H1 (cell line): ENCODE measurements around the gene MRC2. TPM values are rescaled to one million over a fixed set of nuclear protein-coding genes. Genes with fewer than 3 reads are reported as not detected.

Experiments used
- CTCF ChIA-PET: fragments of 300-600 bp; sonication (Branson Sonifier 250); formaldehyde crosslinking; loops from one replicate; lab custom pipeline; 2021; ENCODE audit not compliant: partially characterized antibody; lab: Charles Lee
- POLR2A ChIA-PET: fragments of 300-600 bp; sonication (Branson Sonifier 250); formaldehyde crosslinking; loops from one replicate; lab custom pipeline; 2021; ENCODE audit warnings: inconsistent platforms; ENCODE audit not compliant: partially characterized antibody; lab: Charles Lee
- DNase-seq, 2 experiments: peaks; one replicate each; pipeline versions ENCODE4 v3.0.0 to v3.0.0-alpha.2; 2010 to 2022; ENCODE audit warnings: low spot score in 2 of 2, low read depth in 1 of 2, mixed read lengths in 1 of 2
- FAIRE-seq: peaks from 2 replicates; lab custom pipeline; 2011; peaks lifted over from hg19 to GRCh38; lab: Jason Lieb, UNC
- H2AFZ ChIP-seq: 2 replicates; pipeline ENCODE4 v1.8.1; 2012; ENCODE audit warnings: low read length, inconsistent platforms
- H2AK5ac ChIP-seq: 2 replicates; pipeline ENCODE4 v1.6.1; 2013; ENCODE audit warnings: low read depth, low read length
- H2BK120ac ChIP-seq: replicated peaks from 2 replicates; pipeline ENCODE3; 2013; ENCODE audit warnings: low read depth, low read length, inconsistent platforms
- H2BK12ac ChIP-seq: 2 replicates; pipeline ENCODE4 v1.6.1; 2013; ENCODE audit warnings: low read depth, low read length
- H2BK15ac ChIP-seq: 2 replicates; pipeline ENCODE4 v1.6.1; 2013; ENCODE audit warnings: low read length
- H2BK20ac ChIP-seq: 2 replicates; pipeline ENCODE4 v1.6.1; 2013; ENCODE audit warnings: low read length
- H2BK5ac ChIP-seq: 2 replicates; pipeline ENCODE4 v1.6.1; 2013; ENCODE audit warnings: low read depth, low read length
- H3K14ac ChIP-seq: 2 replicates; pipeline ENCODE4 v1.6.1; 2013; ENCODE audit warnings: inconsistent platforms; ENCODE audit not compliant: insufficient read length
- H3K18ac ChIP-seq: 2 replicates; pipeline ENCODE4 v1.6.1; 2013; ENCODE audit warnings: low read length; ENCODE audit errors: extremely low read depth
- H3K23ac ChIP-seq: 2 replicates; pipeline ENCODE4 v1.6.1; 2013; ENCODE audit warnings: inconsistent platforms; ENCODE audit not compliant: insufficient read length
- H3K23me2 ChIP-seq: 2 replicates; pipeline ENCODE4 v1.6.1; 2013; ENCODE audit warnings: low read depth, low read length
- H3K27ac ChIP-seq: 2 replicates; pipeline ENCODE4 v1.6.1; 2011; ENCODE audit warnings: low read depth, low read length, inconsistent platforms
- H3K27me3 ChIP-seq, 4 experiments: replicated peaks in 1 of 4; 1 replicate in 1 of 4; 2 replicates in 3 of 4; pipeline versions ENCODE4 v1.6.1 to v1.8.1; 2011 to 2013; ENCODE audit warnings: low read length in 3 of 4, mild to moderate bottlenecking in 3 of 4, inconsistent platforms in 2 of 4, mixed read lengths in 2 of 4, moderate library complexity in 1 of 4; ENCODE audit not compliant: control insufficient read depth in 3 of 4, insufficient read depth in 3 of 4; ENCODE audit errors: extremely low read depth in 1 of 4
- H3K36me3 ChIP-seq, 4 experiments: 2 replicates each; pipeline versions ENCODE4 v1.6.1 to v1.8.1; 2011 to 2013; ENCODE audit warnings: mild to moderate bottlenecking in 4 of 4, low read length in 3 of 4, moderate library complexity in 2 of 4, control low read depth in 1 of 4, inconsistent platforms in 1 of 4; ENCODE audit not compliant: insufficient read depth in 4 of 4, control insufficient read depth in 2 of 4
- H3K4ac ChIP-seq: replicated peaks from 2 replicates; pipeline ENCODE3; 2013; ENCODE audit warnings: low read length, low read depth, mixed read lengths, inconsistent platforms; ENCODE audit not compliant: insufficient read length
- H3K4me1 ChIP-seq, 4 experiments: replicated peaks in 1 of 4; 1 replicate in 1 of 4; 2 replicates in 3 of 4; pipeline versions ENCODE4 v1.6.1 to v1.8.1; 2011 to 2013; ENCODE audit warnings: low read length in 3 of 4, inconsistent platforms in 2 of 4, mixed read lengths in 1 of 4; ENCODE audit not compliant: insufficient read depth in 4 of 4, control insufficient read depth in 3 of 4
- H3K4me2 ChIP-seq, 2 experiments: 2 replicates each; pipeline versions ENCODE4 v1.6.1 to v1.8.1; 2011 to 2013; ENCODE audit warnings: low read depth in 2 of 2, low read length in 2 of 2, control low read depth in 1 of 2, inconsistent platforms in 1 of 2, mild to moderate bottlenecking in 1 of 2; ENCODE audit not compliant: insufficient read depth in 1 of 2
- H3K4me3 ChIP-seq, 4 experiments: fragments of 200-600, 300-600 bp in 1 of 4; sonication (generic), shearing (Covaris generic), sonication (Bioruptor Twin) in 1 of 4; 2 replicates each; pipeline versions ENCODE4 v1.5.1 to v1.8.1; 2011 to 2016; ENCODE audit warnings: low read length in 4 of 4, low read depth in 3 of 4, control low read depth in 2 of 4, inconsistent platforms in 2 of 4, mild to moderate bottlenecking in 2 of 4, mixed read lengths in 1 of 4, moderate library complexity in 1 of 4; ENCODE audit not compliant: insufficient read depth in 2 of 4; ENCODE audit errors: extremely low read depth in 1 of 4
- H3K56ac ChIP-seq: replicated peaks from 2 replicates; pipeline ENCODE3; 2013; ENCODE audit warnings: low read depth, mild to moderate bottlenecking, mixed read lengths, low read length, inconsistent platforms; ENCODE audit not compliant: insufficient read length
- H3K79me1 ChIP-seq: 2 replicates; pipeline ENCODE4 v1.6.1; 2013; ENCODE audit warnings: low read depth, low read length, control low read depth
- H3K79me2 ChIP-seq, 2 experiments: 2 replicates each; pipeline versions ENCODE4 v1.6.1 to v1.8.1; 2012 to 2013; ENCODE audit warnings: low read length in 2 of 2, mild to moderate bottlenecking in 2 of 2, inconsistent platforms in 1 of 2; ENCODE audit not compliant: insufficient read depth in 2 of 2, control insufficient read depth in 1 of 2
- H3K9ac ChIP-seq, 4 experiments: replicated peaks in 1 of 4; 1 replicate in 1 of 4; 2 replicates in 3 of 4; pipeline versions ENCODE4 v1.6.1 to v1.8.1; 2011 to 2013; ENCODE audit warnings: low read depth in 3 of 4, low read length in 3 of 4, control low read depth in 2 of 4, mild to moderate bottlenecking in 2 of 4, moderate library complexity in 2 of 4, inconsistent platforms in 1 of 4; ENCODE audit errors: extremely low read depth in 1 of 4
- H3K9me3 ChIP-seq, 2 experiments: 2 replicates each; pipeline versions ENCODE4 v1.6.1 to v1.8.1; 2012 to 2013; ENCODE audit warnings: mild to moderate bottlenecking in 2 of 2, moderate library complexity in 2 of 2, control low read depth in 1 of 2, inconsistent platforms in 1 of 2, low read depth in 1 of 2, low read length in 1 of 2, mixed read lengths in 1 of 2; ENCODE audit not compliant: insufficient read depth in 2 of 2
- H4K20me1 ChIP-seq, 2 experiments: replicated peaks in 1 of 2; 2 replicates each; pipeline versions ENCODE3 to v1.8.1; 2011 to 2013; ENCODE audit warnings: inconsistent platforms in 2 of 2, low read length in 2 of 2, mild to moderate bottlenecking in 1 of 2; ENCODE audit not compliant: insufficient read depth in 2 of 2, control insufficient read depth in 1 of 2
- H4K5ac ChIP-seq: 2 replicates; pipeline ENCODE4 v1.6.1; 2013; ENCODE audit warnings: low read length, low read depth, mixed read lengths, inconsistent platforms; ENCODE audit not compliant: insufficient read length
- H4K8ac ChIP-seq: 2 replicates; pipeline ENCODE4 v1.8.0; 2013; ENCODE audit warnings: mild to moderate bottlenecking, moderate library complexity, low read length, inconsistent platforms; ENCODE audit not compliant: insufficient read depth; ENCODE audit errors: extremely low read depth
- H4K91ac ChIP-seq: replicated peaks from 2 replicates; pipeline ENCODE3; 2013; ENCODE audit warnings: low read length, mixed read lengths, inconsistent platforms; ENCODE audit not compliant: insufficient read length
- FOSL1 ChIP-seq: IDR thresholded peaks from 2 replicates; pipeline ENCODE4 v1.6.1; 2011; ENCODE audit warnings: mild to moderate bottlenecking, low read depth, low read length, moderate library complexity; ENCODE audit not compliant: insufficient read depth
- WGBS, 2 experiments: shearing (Covaris generic) in 1 of 2; methylation state at CpG; one replicate each; pipeline versions ENCODE4 v1.1.6 to v1.1.7; 2013 to 2015; ENCODE audit warnings: low lambda C conversion rate in 2 of 2, mixed read lengths in 2 of 2, inconsistent platforms in 1 of 2, low coverage in 1 of 2, missing lambda C conversion rate in 1 of 2; ENCODE audit not compliant: insufficient replicate concordance in 2 of 2, insufficient coverage in 1 of 2, insufficient read length in 1 of 2; ENCODE audit errors: extremely low coverage in 1 of 2, missing lambda C conversion rate in 1 of 2; 5-methylcytosine and 5-hydroxymethylcytosine counted together
- polyA plus RNA-seq, 7 experiments: library from polyadenylated mRNA; depleted of rRNA in 3 of 7; stranded (reverse) in 5 of 7; unstranded in 2 of 7; fragments of >200 nt in 5 of 7; fragments of 200-250 nt in 2 of 7; gene quantifications; 1 replicate in 5 of 7; 2 replicates in 1 of 7; 4 replicates in 1 of 7; pipeline versions ENCODE4 v1.2.1 to v1.2.3, GENCODE V29; 2011 to 2013; ENCODE audit warnings: missing spikeins in 2 of 7, mixed read lengths in 2 of 7
- total RNA-seq: library from RNA; stranded (reverse); fragmentation: NEBNext Ultra II Directional; extraction: Animal tissue kit (Norgen Biotek cat#: 25700); gene quantifications from 2 replicates; pipeline ENCODE4 v1.2.1, GENCODE V29; 2021

The MRC2 gene
- total and polyA plus RNA-seq, 2 of the 8 experiments (the other 6 are each of a cell fraction or from before 2014, with no cell fraction given), result 7.0 to 24.2 TPM

DNA sequence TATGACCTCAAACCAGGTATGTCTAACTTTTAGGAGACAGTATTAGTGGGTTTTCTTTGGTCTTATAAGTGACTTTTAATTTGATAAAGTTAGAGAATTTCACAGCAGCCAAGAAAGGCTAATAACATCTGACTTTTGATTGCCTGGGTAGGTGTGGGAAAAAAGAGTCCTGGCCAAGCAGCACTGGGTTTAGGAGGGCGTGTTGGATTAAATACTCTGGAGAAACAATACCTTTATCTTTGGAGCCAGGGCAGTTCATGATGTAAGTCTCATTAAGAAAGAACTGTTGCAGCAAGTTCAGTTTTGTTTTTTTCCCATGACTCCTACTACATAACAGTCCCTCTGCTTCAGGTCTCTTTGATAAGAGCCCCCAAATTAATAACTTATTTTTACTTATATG, 26.7 kb upstream of the MRC2 start:
- no peaks in the 10 kb centered on the region; a peak in 1 of 4 replicates for H3K9me3 ChIP-seq
- H3K23me2 ChIP-seq, result no peaks in the 10 kb centered on the region
- no peak overlapping the region for H3K27ac ChIP-seq
- no peak overlapping the region for H3K4me3 ChIP-seq
- 73% methylated on average over 1 of the region's 1 CpG; no CpG with 5 or more reads in 1 of the 2 experiments for WGBS, 2 experiments
- H2BK20ac ChIP-seq, result no peak overlapping the region
- H3K79me1 ChIP-seq, result no peaks in the 10 kb centered on the region
- no peak overlapping the region for H2AFZ ChIP-seq
- no peaks in the 10 kb centered on the region for H3K79me2 ChIP-seq
- peaks cover 0 to 2% of the 10 kb centered on the region in 2 experiments for H4K20me1 ChIP-seq
- CTCF ChIA-PET, result interaction anchor here (0.6 to 1.1 kb wide), 3 partner anchors 10 to 422 kb away, joined by 3 to 4 read pairs (median 4); no protein-coding TSS in a partner anchor
- H3K4me1 ChIP-seq, result no peaks in the 10 kb centered on the region
- H2BK120ac ChIP-seq, result no peak overlapping the region
- no peak overlapping the region for H4K8ac ChIP-seq
- H3K4me2 ChIP-seq, result no peak overlapping the region
- no peaks in the 10 kb centered on the region for H3K27me3 ChIP-seq
- H2AK5ac ChIP-seq, result no peak overlapping the region
- no peak overlapping the region for H3K18ac ChIP-seq
- H4K91ac ChIP-seq, result no peak overlapping the region
- FAIRE-seq (no peak), DNase-seq (no peak)
- H3K56ac ChIP-seq, result no peak overlapping the region
- POLR2A ChIA-PET, result no interaction called here
- H3K36me3 ChIP-seq, result peaks cover 2 to 72% (median 24%) of the 10 kb centered on the region in 4 experiments; a peak in 7 of 8 replicates
- H4K5ac ChIP-seq, result no peak overlapping the region
- H3K9ac ChIP-seq, result no peak overlapping the region
- no peak for TF ChIP-seq FOSL1
- H3K4ac ChIP-seq, result no peak overlapping the region
- H2BK12ac ChIP-seq, result no peak overlapping the region
- H2BK5ac ChIP-seq, result no peak overlapping the region
- no peak overlapping the region for H2BK15ac ChIP-seq
- H3K23ac ChIP-seq, result no peak overlapping the region
- H3K14ac ChIP-seq, result no peak overlapping the region
